Measurements from ENCODE around the gene LAG3.

Gene LAG3

DNA sequence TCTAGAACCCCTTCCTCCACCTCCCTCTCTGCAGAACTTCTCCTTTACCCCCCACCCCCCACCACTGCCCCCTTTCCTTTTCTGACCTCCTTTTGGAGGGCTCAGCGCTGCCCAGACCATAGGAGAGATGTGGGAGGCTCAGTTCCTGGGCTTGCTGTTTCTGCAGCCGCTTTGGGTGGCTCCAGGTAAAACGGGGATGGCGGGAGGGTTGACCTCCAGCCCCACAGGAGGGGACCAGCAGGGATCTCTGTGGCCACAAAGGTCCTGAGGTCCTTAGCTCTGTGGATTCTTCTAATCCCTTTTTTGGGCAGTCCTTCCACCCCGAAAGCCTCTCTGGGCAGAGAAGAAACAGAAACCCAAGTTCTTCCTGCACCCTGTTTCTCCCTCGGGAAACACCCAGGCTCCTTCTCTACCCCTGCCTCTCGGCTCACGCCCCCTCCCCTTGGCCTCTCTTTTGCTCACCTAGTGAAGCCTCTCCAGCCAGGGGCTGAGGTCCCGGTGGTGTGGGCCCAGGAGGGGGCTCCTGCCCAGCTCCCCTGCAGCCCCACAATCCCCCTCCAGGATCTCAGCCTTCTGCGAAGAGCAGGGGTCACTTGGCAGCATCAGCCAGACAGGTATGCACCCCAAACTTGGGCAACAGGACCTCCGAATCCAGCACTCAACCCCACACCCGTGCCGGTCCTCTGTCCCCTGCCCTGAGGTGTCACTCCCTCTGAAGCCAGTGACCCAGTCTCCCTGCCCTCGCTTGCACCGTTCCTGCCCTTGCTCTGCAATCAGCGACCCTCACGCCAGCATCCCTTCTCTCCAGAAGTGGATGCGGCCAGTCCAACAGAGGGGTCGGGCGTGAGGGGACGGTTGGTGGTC lies 638 bp downstream of the LAG3 start:
- DNase-seq (ENCODE audit: low read depth) = no peak

DNA sequence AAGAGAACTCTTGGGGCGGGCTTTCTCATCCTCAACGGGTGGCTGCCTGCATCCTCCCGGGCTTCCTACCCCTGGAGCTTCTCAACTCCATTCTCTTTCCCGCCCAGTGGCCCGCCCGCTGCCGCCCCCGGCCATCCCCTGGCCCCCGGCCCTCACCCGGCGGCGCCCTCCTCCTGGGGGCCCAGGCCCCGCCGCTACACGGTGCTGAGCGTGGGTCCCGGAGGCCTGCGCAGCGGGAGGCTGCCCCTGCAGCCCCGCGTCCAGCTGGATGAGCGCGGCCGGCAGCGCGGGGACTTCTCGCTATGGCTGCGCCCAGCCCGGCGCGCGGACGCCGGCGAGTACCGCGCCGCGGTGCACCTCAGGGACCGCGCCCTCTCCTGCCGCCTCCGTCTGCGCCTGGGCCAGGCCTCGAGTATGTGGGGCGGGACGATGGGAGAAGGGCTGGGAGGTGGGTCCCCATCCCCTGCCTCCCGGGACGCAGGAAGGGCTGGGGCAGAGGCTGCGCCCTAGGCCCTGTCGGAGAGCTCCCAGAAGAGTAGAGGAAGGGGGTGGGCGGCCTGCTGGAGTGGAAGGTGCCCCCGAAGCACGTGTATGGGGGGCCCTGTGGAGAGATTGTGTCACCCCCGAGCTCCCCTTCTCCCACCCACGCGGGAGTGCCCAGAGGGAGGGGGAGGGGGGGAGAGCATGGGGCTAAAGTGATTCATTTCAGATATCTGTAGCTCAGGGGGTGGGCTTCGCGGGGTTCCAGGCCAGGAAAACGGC lies 1.5 kb downstream of the LAG3 start:
- DNase-seq (ENCODE audit: low read depth) = no peak

DNA sequence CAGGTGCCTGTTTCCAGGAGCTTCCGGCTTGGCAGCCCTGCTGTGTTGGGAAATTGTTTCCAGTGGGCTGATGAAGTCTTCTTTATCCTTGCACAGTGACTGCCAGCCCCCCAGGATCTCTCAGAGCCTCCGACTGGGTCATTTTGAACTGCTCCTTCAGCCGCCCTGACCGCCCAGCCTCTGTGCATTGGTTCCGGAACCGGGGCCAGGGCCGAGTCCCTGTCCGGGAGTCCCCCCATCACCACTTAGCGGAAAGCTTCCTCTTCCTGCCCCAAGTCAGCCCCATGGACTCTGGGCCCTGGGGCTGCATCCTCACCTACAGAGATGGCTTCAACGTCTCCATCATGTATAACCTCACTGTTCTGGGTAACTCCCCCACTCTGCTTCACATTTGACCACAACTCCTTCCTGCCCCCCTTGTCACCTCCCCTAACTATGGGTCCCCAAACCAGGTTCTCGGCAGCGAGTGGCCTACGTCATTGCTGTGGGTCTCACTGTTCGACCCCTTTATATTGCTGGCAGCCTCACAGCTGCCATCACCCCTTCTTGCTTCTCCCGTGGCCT lies 2.3 kb downstream of the LAG3 start:
- no peak for DNase-seq (ENCODE audit: low read depth)

DNA sequence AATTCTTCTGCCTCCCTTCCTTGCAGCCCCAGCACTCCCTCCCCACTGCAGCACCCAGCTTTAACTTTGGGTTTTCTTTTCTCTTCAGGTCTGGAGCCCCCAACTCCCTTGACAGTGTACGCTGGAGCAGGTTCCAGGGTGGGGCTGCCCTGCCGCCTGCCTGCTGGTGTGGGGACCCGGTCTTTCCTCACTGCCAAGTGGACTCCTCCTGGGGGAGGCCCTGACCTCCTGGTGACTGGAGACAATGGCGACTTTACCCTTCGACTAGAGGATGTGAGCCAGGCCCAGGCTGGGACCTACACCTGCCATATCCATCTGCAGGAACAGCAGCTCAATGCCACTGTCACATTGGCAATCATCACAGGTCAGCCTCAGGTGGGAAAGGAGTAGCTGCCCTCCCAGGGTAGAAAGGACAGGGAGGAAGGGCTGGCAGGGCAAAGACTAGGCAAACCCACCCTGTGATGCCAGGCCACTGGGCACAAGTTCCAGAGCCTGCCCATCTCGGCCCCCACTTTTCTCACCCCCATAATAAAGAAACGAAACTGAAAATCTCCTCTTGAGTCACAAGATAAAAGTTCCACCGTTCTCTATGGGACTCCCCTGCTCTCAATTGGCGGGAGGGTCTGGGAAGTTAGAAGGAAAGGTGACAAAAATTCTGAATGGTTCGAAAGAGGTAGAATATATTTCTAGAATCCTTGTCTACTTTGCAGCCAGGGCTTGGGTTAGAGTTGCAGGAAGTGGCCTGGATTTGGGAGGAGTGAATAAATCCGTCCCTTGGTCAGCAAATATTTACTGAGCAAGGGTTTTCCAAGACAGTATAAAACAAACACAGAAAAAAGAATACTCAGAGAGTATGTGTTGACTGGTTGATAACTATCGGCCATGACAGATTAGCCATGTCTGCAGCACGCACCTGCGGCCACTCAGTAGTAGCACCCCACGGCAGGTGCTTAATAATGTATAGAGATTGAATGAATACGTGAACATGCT lies 3.2 kb downstream of the LAG3 start:
- no peak for DNase-seq (ENCODE audit: low read depth)

DNA sequence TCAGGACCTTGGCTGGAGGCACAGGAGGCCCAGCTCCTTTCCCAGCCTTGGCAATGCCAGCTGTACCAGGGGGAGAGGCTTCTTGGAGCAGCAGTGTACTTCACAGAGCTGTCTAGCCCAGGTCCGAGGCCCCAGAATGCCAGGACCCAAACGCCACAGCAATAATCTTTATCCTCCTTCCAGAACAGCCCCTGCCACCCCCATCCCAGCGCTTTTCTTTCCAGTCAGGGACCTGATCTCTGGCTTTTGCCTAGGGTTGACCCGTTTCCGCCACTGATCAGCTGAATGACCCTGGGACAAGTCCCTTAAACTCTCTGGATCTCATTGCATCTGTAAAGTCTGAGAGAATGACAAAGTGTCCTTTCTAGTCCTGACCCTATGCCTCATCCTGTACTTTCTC lies 5.1 kb downstream of the LAG3 start:
- no peak for DNase-seq (ENCODE audit: low read depth)

DNA sequence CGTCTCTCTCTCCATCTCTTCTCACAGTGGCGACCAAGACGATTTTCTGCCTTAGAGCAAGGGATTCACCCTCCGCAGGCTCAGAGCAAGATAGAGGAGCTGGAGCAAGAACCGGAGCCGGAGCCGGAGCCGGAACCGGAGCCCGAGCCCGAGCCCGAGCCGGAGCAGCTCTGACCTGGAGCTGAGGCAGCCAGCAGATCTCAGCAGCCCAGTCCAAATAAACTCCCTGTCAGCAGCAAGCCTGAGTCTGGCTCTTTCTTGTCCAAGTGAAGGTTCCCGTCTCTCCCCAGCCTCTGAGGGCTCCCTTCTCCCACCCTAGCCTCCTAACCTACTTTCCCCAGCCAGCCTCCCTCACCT lies 5.9 kb downstream of the LAG3 start:
- DNase-seq (ENCODE audit: low read depth) = no peak

DNA sequence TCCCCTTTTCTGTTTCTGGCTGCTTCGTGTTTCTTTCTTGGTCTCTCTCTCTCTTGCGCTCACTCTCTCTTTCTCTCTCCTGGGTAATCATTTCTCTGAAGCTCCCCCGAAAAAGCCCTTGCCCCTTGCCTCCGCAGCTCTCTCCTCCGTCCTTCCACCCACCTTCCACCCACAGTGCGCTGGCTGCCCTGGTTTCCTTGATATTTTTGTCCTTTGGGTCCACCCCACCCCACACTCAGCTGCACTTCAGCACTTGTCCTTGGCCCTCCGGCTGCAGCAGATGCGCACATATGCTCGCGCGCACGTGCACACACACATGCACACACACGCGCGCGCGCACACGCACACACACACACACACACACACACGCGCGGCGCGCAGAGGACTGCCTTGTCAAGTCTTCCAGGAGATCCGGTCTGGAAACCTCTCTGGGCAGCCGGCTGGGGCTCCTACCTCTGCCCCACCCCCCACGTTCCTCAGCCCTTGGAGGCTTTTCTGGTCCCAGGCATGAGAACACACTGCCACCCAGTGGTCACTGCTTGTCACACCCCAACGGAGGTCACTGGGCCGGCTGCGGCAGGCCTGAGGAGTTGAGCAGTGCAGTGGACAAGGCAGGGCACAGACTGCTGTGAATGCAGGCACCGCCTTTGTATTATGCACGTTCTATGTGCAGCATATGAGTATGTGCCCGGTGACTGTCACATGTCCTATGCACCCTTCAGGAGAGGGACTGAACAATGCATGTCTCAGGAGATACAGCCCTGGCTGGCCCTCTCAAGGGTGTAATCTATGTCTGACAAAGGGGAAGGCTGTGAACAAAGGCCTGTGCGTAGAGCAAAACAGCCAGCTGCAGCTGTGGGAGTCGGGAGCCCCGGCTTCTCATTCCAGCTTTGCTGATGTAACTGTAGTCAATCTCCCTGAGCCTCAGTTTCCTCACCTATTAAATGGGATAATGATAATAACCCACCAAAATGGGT lies 6.5 kb downstream of the LAG3 start:
- DNase-seq (ENCODE audit: low read depth) = peak; percentile 83

DNA sequence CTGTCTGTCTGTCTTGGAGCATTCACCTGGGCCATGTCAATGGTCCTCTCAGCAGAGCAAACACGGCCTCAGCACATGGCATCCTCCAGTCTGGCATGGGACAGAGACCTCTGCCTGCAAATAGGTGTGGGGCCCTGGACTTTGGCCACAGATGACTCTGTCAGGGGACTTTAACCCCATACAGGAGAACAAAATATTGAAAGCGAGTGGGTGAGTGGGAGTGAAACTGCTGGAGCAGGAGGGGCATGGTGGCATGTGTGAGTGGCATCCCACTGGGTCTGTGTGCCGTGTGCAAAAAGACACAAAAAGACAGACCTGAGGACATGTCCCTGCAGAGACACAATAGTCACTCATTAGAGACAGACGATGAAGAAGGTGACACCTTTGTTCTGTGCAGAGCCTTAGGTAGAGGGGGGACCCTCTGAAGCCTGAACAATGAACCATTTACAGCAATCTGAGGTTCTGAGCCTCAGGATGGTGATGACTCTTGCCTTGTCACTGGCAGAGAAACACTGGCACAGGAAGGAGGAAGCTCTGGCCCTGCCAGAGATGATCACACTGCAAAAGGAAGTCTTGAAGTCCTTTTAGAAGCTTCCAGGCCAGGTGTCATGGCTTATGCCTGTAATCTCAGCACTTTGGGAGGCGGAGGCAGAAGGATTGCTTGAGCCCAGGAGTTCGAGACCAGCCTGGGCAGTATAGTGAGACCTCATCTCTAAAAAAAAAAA lies 7.5 kb downstream of the LAG3 start:
- DNase-seq (ENCODE audit: low read depth) = no peak

DNA sequence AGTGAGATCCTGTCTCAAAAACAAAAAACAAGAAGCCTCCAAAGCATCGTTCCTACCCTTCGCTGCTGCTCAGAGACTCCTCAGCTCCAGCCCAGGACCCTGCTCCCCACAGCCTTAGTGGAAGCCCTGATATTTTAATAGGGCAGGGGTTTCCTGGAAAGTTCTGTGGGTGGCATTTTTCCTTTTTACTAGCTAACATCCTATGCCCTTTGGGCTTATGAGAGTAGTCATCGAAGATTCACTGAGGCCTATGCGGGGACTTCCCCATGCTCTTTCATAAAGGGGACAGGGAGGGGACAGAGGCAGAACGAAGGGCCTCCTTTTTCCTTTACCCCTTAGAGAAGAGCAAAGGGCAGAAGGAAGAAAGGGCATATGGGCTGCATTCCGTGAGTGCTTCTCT lies 8.3 kb downstream of the LAG3 start:
- DNase-seq (ENCODE audit: low read depth) = no peak

DNA sequence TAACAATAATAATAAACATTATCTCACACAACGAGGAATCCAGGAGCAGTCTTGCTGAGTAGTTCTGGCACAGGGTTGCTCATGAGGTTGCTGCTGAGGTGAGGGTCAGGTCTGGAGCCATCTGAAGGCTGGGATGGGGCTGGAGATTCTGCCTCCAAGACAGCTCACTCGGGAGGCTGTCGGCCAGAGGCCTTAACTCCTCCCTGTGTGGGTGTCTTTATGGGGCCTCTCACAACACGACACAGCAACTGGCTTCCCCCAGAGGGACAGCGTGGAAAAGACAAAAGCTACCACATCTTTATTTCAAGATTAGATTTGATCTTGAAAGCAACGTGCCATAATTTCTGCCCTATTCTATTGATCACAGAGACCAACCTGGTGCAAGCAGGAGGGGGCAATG lies 9.8 kb downstream of the LAG3 start:
- DNase-seq (ENCODE audit: low read depth) = no peak

DNA sequence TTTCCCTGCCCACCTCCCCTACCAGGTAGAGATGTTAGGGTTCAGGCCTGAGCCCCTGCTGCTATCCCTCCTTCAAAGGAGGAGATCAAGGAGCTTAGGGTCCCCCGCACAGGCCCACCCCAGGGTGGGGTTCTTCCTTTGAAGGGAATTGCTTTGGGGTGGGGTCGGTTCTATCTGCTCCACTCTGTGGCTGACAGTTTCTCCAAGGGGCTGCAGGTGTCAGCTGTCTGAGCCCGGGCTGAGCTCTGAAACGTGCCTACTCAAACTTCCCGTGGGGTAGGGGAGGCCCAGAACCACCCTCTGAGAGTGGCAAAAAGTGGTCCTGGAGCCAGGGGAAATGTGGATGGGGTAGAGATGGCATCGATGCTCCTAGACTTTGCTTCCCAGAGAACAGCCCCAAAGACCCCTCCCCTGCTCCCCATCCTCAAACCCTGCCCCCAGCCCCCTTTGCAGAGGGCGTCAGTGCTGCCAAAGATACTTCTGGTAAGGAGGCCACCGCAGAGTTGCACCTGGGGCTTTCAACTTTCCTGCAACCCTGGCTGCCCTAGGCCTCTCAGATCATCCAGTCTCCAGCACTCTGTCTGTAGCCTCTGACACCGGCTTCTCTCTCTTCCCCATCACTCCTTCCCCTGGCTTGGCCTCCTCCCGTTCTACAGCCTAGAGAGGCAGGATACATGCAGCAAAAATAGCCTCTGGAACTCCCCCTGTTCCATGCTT lies 10.7 kb downstream of the LAG3 start:
- DNase-seq (ENCODE audit: low read depth) = no peak

DNA sequence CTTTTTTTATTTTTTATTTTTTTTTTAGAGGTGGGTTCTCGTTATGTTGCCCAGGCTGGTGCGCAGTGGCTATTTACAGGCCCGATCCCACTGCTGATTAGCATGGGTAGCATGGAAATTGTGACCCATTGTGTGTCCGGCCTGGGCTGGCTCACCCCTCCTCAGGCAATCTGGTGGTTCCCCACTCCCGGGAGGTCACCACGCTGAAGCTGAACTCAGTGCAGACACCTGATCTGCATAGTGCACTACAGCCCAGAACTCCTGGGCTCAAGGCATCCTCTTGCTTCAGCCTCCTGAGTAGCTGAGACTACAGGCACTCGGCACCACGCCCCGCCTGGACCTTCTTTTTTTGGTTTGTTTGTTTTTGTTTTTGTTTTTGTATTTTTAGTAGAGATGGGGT lies 11.5 kb downstream of the LAG3 start:
- DNase-seq (ENCODE audit: low read depth) = no peak

DNA sequence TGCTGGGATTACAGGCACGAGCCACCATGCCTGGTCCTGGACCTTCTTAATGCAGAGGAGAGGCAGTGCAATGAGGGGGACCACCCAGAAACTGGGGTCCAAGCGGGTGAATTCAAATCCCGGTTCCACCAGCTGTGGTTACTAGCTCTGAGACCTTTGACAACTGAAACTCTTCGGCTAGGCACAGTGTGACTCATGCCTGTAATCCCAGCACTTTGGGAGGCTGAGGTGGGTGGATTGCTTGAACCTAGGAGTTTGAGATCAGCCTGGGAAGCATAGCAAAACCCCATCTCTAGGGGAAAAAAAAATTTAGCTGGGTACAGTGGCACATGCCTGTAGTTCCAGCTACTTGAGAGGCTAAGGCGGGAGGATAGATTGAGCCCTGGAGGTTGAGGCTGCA lies 12.0 kb downstream of the LAG3 start:
- DNase-seq (ENCODE audit: low read depth) = no peak

DNA sequence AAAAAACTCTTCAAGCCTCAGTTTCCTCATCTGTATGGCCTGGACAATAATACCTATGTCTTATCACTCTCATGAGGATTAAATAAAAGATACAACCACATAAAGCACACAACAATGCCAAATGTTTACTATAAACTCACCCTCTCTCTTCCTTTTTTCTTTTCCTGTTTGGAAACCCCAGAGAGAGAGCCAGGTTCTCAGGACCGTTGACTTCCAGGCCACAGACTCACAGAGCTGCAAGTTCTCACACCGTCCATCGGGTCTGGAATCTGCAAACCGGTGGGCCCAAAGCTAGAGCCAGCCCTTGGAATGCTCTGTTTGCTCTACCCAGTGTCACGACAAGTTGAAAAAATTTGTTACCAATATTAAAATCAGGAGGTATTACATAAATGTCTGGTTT lies 12.4 kb downstream of the LAG3 start:
- no peak for DNase-seq (ENCODE audit: low read depth)

DNA sequence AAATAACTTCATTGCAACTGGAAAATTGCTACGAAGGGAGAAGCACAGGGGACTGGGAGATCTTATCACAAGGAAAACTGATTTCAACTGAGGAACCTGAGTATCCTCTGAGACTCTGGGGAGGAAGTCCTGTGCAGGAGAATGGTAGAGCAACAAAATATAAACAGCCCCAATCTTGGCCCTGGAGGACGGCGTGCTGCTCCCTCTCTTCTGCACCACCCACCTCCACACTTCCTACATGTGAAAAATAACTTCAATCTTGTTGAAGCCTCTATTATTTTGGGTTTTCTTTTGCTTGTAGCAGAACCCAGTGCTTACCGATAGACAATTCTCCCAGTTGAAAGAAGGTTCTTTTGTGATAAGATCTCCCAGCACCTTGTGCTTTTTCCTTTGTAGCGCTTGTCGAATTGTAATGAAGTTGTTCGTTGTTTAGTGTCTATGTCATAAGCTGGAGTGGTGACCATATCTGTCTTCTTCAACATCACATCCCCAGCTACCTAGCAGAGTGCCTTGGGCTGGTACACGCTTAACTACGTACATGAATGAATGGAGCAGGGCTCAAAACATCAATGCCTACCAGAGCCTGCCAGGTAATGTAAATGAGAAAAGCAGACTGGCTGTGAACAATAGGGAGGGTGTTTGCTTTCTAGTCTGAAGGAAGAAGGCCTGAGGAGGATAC lies 14.2 kb downstream of the LAG3 start:
- no peak for DNase-seq (ENCODE audit: low read depth)

DNA sequence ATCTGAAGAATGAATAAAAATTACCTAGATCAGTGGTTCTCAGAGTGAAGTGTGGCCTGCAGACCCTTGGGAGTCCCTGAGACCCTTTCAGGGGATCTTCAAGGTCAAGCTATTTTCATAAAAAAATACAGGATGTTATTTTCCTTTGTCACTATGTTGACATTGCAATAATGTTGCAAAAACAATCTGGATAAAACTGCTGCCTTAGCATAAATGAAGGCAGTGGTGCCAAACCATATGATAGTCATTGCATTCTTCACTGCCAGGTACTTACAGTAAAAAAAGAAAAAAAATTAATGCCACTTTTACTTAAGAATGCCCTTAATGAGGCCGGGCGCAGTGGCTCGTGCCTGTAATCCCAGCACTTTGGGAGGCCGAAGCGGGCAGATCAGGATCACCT lies 15.0 kb downstream of the LAG3 start:
- no peak for DNase-seq (ENCODE audit: low read depth)

DNA sequence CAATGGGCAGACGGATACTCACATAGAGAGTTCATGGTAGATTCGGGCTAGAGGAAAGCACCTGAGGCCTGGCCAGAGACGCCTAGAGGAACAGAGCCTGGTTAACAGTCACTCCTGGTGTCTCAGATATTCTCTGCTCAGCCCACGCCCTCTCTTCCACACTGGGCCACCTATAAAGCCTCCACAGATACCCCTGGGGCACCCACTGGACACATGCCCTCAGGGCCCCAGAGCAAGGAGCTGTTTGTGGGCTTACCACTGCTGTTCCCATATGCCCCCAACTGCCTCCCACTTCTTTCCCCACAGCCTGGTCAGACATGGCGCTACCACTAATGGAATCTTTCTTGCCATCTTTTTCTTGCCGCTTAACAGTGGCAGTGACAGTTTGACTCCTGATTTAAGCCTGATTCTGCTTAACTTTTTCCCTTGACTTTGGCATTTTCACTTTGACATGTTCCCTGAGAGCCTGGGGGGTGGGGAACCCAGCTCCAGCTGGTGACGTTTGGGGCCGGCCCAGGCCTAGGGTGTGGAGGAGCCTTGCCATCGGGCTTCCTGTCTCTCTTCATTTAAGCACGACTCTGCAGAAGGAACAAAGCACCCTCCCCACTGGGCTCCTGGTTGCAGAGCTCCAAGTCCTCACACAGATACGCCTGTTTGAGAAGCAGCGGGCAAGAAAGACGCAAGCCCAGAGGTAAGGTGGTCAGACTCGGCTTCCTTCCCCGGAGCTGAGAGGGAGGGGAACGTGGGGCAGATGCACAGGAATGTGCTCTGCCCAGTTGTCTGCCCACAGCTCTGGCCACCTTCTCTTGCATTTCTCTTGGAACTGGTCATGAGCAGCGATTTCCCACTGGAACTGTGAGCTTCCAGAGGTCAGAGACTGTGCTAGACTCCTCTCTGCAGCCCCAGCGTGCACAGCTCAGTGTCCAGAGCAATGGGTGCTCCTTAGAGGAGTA lies 16.9 kb downstream of the LAG3 start, which contains the start of gene CD4:
Gene CD4 (plus strand): TSS at position 557 of the 953 bp plus-strand sequence. CDS start 10,611 bp downstream, outside the sequence.
- no peak for DNase-seq (ENCODE audit: low read depth)
